Neural crest cell (in vitro differentiated cells): ENCODE results near the gene TMUB1. TPM values are rescaled to one million over a fixed set of nuclear protein-coding genes. Genes with fewer than 3 reads are reported as not detected.
A peak's percentile ranks its signal among the peaks of the same experiment; 100 is the strongest.

Source experiments
- DNase-seq: peaks from one replicate; pipeline ENCODE4 v3.0.0; 2021; ENCODE audit warnings: low read depth, mixed read lengths, low spot score
- H3K27ac Mint-ChIP-seq: one replicate; pipeline ENCODE4 v1.8.0; 2021; ENCODE audit warnings: mild to moderate bottlenecking, mixed read lengths; ENCODE audit not compliant: unreplicated experiment
- H3K27me3 Mint-ChIP-seq: 2 replicates; pipeline ENCODE4 v1.8.0; 2021; ENCODE audit warnings: low read depth, mild to moderate bottlenecking, mixed read lengths
- H3K36me3 Mint-ChIP-seq: 2 replicates; pipeline ENCODE4 v1.8.0; 2021; ENCODE audit warnings: low read depth, mild to moderate bottlenecking, mixed read lengths
- H3K4me1 Mint-ChIP-seq: 2 replicates; pipeline ENCODE4 v1.8.0; 2021; ENCODE audit warnings: mixed read lengths
- H3K4me3 Mint-ChIP-seq: one replicate; pipeline ENCODE4 v1.8.0; 2021; ENCODE audit warnings: mild to moderate bottlenecking, mixed read lengths
- H3K9me3 Mint-ChIP-seq: 2 replicates; pipeline ENCODE4 v1.8.0; 2021; ENCODE audit warnings: mixed read lengths
- CTCF ChIP-seq: fragments of 200-600 bp; sonication (generic); conservative IDR thresholded peaks from 2 replicates; pipeline ENCODE4 v1.5.0; 2021; ENCODE audit warnings: antibody characterized with exemption, mild to moderate bottlenecking
- total RNA-seq: library from RNA; stranded (reverse); gene quantifications from 2 replicates; pipeline ENCODE4 v1.2.1, GENCODE V29; 2021

TMUB1 gene
- total RNA-seq, 1 donor from 2014 or later: 44.9 TPM

DNA sequence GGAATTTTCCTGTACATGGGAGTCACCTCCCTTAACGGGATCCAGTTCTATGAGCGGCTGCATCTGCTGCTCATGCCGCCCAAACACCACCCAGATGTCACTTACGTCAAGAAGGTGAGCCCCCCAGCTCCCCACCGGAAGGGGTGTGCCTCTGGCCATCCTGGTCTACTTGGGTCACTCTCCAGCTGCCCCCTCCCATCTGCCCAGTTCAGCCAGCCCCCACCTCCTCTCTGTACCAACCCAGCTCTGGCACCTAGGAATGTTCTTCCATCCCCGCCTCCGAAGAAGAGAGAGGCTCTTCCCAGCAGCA lies 7.7 kb downstream of the TMUB1 start:
- DNase-seq: no peak
- H3K4me3 Mint-ChIP-seq: peak overlapping the region; percentile 71
- H3K9me3 Mint-ChIP-seq: no peaks in the 10 kb centered on the region
- no peak for TF ChIP-seq CTCF
- H3K4me1 Mint-ChIP-seq: peaks cover 17% of the 10 kb centered on the region
- H3K27ac Mint-ChIP-seq: peak overlapping the region; percentile 43
- H3K36me3 Mint-ChIP-seq: peaks cover 7% of the 10 kb centered on the region
- no peaks in the 10 kb centered on the region for H3K27me3 Mint-ChIP-seq

DNA sequence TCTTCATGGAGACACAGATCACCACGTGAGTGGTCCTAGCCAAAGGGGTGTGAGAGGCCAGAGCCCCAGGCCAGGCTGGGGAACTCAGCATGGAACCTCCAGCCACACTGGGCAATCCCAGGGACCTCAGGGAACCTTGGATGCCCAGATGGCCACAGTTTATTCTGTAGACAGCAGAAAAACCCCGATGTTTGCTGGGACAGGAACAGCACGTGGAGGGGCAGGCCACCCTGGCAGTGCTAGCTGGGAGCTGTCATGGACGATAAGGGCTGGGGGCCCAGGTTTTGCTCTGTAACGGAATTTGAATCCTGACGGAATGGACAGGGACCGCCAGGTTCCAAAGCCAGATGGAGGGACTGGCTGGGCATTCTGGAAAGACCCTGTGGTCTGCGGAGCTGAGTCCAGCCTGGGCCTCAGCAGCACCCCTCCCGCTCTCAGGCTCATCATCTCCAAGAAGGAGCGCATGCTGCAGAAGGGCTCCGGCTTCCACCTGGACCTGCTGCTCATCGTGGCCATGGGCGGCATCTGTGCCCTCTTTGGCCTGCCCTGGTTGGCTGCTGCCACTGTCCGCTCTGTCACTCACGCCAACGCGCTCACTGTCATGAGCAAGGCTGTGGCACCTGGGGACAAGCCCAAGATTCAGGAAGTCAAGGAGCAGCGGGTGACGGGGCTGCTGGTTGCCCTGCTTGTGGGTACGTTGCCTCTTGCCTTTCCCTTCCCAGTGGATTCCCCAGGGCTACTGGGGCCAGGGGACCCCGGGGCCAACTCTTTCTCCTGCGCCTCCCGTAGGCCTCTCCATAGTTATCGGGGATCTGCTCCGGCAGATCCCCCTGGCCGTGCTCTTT lies 8.3 kb downstream of the TMUB1 start:
- Mint-ChIP-seq H3K36me3 (peaks cover 7% of the 10 kb centered on the region), H3K27ac (peak overlapping the region; percentile 43), H3K27me3 (no peaks in the 10 kb centered on the region), H3K4me3 (peak overlapping the region; percentile 71), H3K9me3 (no peaks in the 10 kb centered on the region), H3K4me1 (peaks cover 16% of the 10 kb centered on the region)
- TF ChIP-seq CTCF: no peak
- no peak for DNase-seq

- H3K36me3 Mint-ChIP-seq: peaks cover 5% of the 10 kb centered on the region
These were observed 9.3 kb downstream of the TMUB1 start for GRCh38 chr7:151073990-151074389.

GRCh38 chr7:151071032-151071866 lies 12.0 kb downstream of the TMUB1 start:
- Mint-ChIP-seq H3K27me3 (no peaks in the 10 kb centered on the region), H3K9me3 (no peaks in the 10 kb centered on the region), H3K4me1 (no peaks in the 10 kb centered on the region), H3K36me3 (peaks cover 5% of the 10 kb centered on the region), H3K27ac (no peak overlapping the region), H3K4me3 (no peak overlapping the region)
- no peak for DNase-seq
- TF ChIP-seq CTCF: no peak

More at GRCh38 chr7:151073990-151074389, 9.3 kb downstream of the TMUB1 start:
- Mint-ChIP-seq H3K9me3 (no peaks in the 10 kb centered on the region), H3K27me3 (no peaks in the 10 kb centered on the region), H3K27ac (no peak overlapping the region), H3K4me1 (peaks cover 9% of the 10 kb centered on the region), H3K4me3 (peak overlapping the region; percentile 49)
- DNase-seq: no peak
- no peak for TF ChIP-seq CTCF

GRCh38 chr7:151070574-151070960 lies 12.7 kb downstream of the TMUB1 start:
- H3K4me1 Mint-ChIP-seq: no peaks in the 10 kb centered on the region
- H3K36me3 Mint-ChIP-seq: peaks cover 5% of the 10 kb centered on the region
- no peaks in the 10 kb centered on the region for H3K9me3 Mint-ChIP-seq
- H3K4me3 Mint-ChIP-seq: no peak overlapping the region
- no peak for TF ChIP-seq CTCF
- no peak for DNase-seq
- no peak overlapping the region for H3K27ac Mint-ChIP-seq
- H3K27me3 Mint-ChIP-seq: no peaks in the 10 kb centered on the region
